ENCODE data around the gene CALY.

Gene CALY

DNA sequence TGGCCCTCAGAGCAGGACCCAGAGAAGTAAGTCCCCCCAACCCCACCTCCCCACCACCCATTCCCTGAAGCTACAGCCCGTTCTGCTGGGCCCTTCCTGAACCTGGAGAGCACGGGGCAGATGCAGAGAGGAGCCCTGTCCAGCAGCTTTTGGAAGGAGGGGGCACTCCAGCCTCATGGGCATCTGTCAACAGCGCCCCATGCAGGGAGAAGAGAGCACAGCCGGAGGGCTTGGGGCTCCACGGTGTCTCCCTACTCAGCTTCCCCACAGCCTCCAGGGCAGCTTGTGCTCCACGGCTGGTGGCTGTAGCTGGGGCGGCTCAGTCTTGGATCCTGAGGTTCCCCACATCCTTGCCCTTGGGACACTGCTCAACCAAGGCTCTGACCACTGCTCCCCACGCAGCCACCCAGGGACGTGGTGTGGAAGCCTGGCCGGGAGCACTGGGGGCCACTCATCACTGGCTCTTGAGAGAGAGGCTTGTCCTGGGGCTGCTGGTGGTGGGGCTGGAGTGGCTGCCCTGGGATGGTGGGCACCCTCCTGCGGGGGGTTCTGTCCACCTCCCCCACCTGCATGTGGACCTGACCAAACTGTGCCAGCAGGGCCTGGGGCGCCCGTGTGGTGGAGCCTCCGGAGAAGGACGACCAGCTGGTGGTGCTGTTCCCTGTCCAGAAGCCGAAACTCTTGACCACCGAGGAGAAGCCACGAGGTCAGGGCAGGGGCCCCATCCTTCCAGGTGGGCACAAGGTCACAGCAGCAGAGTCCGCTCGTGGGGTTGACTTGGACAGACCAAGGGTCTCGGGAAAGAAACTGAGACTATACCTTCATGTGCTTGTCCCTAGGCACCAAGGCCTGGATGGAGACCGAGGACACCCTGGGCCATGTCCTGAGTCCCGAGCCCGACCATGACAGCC is 15.0 kb upstream of the CALY start:
- DNase-seq = no peak

DNA sequence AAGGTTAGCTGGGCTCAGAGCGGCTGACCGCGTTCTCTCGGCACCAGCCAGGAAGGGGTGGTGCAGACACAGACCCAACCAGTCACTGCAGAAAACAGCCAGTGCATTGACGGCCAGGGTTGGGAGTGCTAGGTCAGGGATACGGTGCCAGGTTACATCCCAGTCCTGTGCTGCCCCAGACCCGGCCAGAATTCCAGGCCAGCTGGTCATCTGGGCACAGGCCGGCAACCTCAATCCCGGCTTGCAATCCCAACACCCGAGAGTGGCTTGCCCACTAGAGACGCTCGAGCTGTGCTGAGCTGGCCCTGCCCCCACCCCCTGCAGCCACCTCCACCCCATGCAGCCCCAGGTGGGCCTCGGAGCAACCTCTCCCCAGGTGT is 14.2 kb upstream of the CALY start:
- Histone ChIP-seq H3K9me3 (ENCODE audit: severe bottlenecking) (no peaks in the 10 kb centered on the region), H3K27me3 (ENCODE audit: insufficient read depth, low read depth, severe bottlenecking) (no peaks in the 10 kb centered on the region), H3K27ac (no peak overlapping the region), H3K36me3 (no peaks in the 10 kb centered on the region), H3K4me3 (ENCODE audit: low read depth, low read length) (no peak overlapping the region)
- TF ChIP-seq, protein P1, sequence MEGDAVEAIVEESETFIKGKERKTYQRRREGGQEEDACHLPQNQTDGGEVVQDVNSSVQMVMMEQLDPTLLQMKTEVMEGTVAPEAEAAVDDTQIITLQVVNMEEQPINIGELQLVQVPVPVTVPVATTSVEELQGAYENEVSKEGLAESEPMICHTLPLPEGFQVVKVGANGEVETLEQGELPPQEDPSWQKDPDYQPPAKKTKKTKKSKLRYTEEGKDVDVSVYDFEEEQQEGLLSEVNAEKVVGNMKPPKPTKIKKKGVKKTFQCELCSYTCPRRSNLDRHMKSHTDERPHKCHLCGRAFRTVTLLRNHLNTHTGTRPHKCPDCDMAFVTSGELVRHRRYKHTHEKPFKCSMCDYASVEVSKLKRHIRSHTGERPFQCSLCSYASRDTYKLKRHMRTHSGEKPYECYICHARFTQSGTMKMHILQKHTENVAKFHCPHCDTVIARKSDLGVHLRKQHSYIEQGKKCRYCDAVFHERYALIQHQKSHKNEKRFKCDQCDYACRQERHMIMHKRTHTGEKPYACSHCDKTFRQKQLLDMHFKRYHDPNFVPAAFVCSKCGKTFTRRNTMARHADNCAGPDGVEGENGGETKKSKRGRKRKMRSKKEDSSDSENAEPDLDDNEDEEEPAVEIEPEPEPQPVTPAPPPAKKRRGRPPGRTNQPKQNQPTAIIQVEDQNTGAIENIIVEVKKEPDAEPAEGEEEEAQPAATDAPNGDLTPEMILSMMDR (IDR thresholded peaks at IDR 0.05; ENCODE audit: low read depth, low read length) = no peak
- DNase-seq = no peak

More for the DNA sequence above, 15.0 kb upstream of the CALY start:
- Histone ChIP-seq H3K27ac (no peak overlapping the region), H3K27me3 (ENCODE audit: insufficient read depth, low read depth, severe bottlenecking) (no peaks in the 10 kb centered on the region), H3K9me3 (ENCODE audit: severe bottlenecking) (no peaks in the 10 kb centered on the region), H3K36me3 (no peaks in the 10 kb centered on the region), H3K4me3 (ENCODE audit: low read depth, low read length) (no peak overlapping the region)
- TF ChIP-seq, protein P1 (IDR thresholded peaks at IDR 0.05; ENCODE audit: low read depth, low read length) = no peak; the same call in 1 of the 2 replicates

DNA sequence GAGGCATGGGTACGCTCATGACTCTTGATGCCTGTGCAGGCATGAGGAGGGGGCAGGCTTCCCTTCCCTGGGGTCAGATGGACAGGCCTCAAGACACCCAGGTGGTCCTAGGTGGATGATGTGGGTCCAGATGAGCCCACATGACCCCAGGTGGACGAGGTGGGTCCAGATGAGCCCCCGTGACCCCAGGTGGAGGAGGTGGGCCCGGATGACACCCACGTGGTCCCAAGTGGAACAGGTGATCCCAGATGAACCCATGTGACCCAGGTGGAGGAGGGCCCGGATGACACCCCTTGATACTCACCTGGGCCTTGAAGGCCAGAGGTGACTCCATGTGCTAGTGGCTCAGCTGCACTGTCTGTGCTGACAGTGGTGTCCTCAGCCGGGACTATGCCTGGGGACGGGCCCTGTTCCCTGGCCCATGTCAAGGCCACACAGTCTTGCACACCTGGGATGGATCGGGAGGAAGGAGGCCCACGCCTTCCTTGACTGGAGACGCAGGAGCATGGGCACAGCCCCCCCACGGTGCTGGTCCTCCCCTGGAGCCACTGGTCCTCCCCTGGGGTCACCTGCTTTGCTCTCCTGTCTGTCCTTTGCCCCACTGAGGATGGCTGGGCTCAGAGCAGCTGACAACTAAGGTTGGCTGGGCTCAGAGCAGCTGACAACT is 13.7 kb upstream of the CALY start:
- H3K4me3 ChIP-seq (ENCODE audit: low read depth, low read length) = no peak overlapping the region
- no peaks in the 10 kb centered on the region for H3K9me3 ChIP-seq (ENCODE audit: severe bottlenecking)
- H3K27me3 ChIP-seq (ENCODE audit: insufficient read depth, low read depth, severe bottlenecking) = no peaks in the 10 kb centered on the region
- TF ChIP-seq, protein P1 (IDR thresholded peaks at IDR 0.05; ENCODE audit: low read depth, low read length) = no peak
- H3K27ac ChIP-seq = no peak overlapping the region
- DNase-seq = no peak
- H3K36me3 ChIP-seq = no peaks in the 10 kb centered on the region

DNA sequence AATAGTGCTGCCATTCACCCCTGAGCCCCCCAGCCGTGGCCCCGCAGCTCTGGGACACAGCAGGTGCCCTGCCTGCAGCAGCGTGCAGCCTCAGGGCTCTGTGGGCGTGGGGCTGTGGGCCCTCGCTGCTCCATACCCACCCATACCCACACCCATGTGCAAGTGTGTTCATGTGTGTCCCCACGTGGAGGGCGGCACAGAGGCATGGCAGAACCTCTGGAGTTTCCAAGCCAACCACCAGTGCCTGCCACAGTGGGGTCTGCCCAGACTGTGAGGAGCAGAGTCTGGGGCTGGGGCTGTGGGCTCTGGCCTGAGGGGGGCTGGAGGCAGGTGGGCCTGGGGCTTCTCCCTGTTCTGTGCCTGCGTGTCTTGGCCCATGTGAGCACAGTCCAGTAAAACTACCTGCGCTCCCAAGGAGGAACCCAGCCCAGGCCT is 12.9 kb upstream of the CALY start:
- no peak overlapping the region for H3K4me3 ChIP-seq (ENCODE audit: low read depth, low read length)
- no peaks in the 10 kb centered on the region for H3K36me3 ChIP-seq
- no peaks in the 10 kb centered on the region for H3K27me3 ChIP-seq (ENCODE audit: insufficient read depth, low read depth, severe bottlenecking)
- no peak overlapping the region for H3K27ac ChIP-seq
- TF ChIP-seq, protein P1 (IDR thresholded peaks at IDR 0.05; ENCODE audit: low read depth, low read length) = no peak
- H3K9me3 ChIP-seq (ENCODE audit: severe bottlenecking) = no peaks in the 10 kb centered on the region
- no peak for DNase-seq

DNA sequence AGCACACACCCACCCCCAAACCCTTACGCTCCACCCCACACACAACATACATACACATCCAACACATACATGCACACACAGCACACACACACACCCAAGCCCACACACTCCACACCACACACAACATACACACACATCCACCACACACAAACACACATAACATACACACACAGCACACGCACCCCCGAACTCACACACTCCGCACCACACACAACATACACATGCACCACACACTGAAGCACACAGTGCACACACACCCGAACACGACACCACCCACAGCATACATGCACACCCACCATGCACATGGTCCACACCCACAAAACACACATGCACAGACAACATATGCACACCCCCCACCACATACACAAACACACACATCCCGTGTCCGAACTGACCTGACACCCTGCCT is 12.5 kb upstream of the CALY start:
- H3K36me3 ChIP-seq = no peaks in the 10 kb centered on the region
- no peak overlapping the region for H3K27ac ChIP-seq
- TF ChIP-seq, protein P1 (IDR thresholded peaks at IDR 0.05; ENCODE audit: low read depth, low read length) = no peak
- H3K27me3 ChIP-seq (ENCODE audit: insufficient read depth, low read depth, severe bottlenecking) = no peaks in the 10 kb centered on the region
- no peaks in the 10 kb centered on the region for H3K9me3 ChIP-seq (ENCODE audit: severe bottlenecking)
- no peak overlapping the region for H3K4me3 ChIP-seq (ENCODE audit: low read depth, low read length)
- no peak for DNase-seq

Measured in WERI-Rb-1 (cell line).